Stimulated activated CD4-positive, alpha-beta T cell treated with anti-CD3 and anti-CD28 coated beads, Interleukin-4, amount 100 ng/mL, for 24 hours (primary cell): ENCODE measurements around the gene SNRPD2.
"Not testable (repeated sequence)": the region's sequence is repeated elsewhere in the genome, so short reads cannot be mapped to it uniquely, and the experiment has no call there.

ENCODE experiments used
- DNase-seq: peaks from one replicate; pipeline ENCODE4 v3.0.0-alpha.2; 2020

The SNRPD2 gene

DNA sequence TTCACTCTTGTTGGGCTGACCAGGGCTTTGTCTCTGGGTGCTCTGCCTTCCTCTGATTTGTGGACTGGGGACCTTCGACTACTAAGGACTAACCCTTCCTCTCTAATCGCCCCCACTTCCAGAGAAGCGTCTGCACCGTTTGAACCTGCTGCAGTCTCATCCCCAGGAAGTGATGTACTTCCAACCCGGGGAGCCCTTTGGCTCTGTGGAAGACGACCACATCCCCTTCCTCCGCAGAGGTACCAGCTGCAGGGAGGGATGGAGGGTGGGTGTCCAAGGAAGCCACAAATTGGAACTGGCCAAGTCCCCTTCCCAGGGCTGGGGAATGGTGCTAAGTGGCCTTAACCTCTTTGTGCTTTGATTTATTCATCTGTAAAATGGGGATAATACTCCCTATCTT is 9.9 kb upstream of the SNRPD2 start:
- no peak for DNase-seq

GRCh38 chr19:45693106-45693788 is 1.5 kb upstream of the SNRPD2 start:
- DNase-seq: peak; percentile 83

DNA sequence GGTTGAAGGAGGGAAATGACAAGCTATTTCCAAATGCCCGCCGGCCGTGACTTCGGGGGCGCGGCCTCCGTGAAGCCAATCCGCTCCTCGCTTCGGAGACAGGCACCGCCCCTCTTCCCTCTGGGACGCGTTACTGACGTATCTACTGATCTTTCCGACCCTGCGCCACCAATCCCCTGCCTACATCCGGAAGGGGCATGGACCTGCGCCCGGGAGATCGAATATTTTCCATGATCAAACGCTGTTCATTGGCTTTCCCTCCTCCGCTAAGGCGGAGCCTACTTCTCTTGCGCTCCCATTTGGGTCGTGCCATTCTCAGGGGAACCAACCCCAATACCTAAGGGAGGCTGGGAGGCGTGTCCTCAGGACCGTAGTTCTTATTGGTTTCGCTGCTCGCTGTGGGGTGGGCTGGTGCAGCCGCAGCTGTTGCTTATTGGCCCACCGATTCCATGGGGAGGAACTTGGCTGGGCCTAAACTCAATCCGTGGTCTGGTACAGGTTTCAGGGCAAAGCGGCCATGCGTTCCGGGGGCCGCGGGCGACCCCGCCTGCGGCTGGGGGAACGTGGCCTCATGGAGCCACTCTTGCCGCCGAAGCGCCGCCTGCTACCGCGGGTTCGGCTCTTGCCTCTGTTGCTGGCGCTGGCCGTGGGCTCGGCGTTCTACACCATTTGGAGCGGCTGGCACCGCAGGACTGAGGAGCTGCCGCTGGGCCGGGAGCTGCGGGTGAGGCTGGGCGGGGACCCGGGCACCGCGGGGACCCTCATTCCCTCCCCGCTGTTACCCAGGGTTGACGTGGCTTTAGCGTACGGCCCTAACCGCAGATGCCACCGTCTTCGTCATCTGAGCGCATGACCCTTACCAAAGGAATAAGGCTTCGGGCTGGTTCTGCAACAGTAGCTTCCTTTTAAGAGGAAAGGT is 693 bp upstream of the SNRPD2 start, which contains the start of gene QPCTL:
Gene QPCTL, plus strand, starts transcription at position 480 of the 919 bp plus-strand sequence. Its CDS starts 38 bp downstream, at position 518.
- peak; percentile 98 for DNase-seq

DNA sequence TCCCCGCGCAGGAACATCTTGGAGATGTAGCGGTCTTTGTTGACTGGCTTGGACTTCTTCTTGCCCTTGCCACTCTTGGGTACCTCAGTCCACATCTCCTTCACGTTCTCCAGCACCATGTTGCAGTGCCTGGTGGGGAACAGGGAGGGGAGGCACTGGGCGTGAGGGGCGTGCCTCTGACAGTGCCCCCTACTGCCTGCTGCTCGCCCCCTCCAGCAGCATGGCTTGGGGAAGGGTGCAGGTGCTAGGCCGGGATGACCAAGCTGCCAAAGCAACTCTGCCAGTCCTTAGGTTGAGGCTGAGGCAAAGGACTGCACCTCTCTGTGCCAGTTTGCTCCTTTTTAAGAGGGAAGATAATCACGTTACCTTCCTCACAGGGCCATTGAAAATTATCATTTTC is 4.2 kb downstream of the SNRPD2 start:
- no peak for DNase-seq

GRCh38 chr19:45685045-45685444 is 6.7 kb downstream of the SNRPD2 start:
- DNase-seq: not testable (repeated sequence)

GRCh38 chr19:45682908-45683307 is 8.8 kb downstream of the SNRPD2 start:
- DNase-seq: no peak

DNA sequence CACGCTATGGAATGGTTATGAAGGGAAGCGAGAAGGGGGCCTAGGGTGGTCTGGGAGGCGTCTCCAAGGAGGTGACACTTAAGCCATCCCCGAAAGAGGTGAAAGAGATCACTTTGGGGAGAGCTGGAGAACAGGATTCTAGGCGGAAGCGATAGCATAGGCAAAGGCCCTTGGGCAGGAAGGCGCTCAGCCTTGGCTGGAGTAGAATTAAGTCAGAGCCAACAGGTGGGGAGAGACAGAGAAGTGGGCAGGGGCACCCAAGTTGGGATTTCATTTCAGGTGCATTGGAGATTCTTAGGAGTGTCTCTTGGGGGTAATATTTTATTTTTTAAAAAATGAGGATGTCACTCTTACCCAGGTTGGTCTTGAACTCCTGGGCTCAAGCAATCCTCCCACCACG is 9.6 kb downstream of the SNRPD2 start:
- no peak for DNase-seq

DNA sequence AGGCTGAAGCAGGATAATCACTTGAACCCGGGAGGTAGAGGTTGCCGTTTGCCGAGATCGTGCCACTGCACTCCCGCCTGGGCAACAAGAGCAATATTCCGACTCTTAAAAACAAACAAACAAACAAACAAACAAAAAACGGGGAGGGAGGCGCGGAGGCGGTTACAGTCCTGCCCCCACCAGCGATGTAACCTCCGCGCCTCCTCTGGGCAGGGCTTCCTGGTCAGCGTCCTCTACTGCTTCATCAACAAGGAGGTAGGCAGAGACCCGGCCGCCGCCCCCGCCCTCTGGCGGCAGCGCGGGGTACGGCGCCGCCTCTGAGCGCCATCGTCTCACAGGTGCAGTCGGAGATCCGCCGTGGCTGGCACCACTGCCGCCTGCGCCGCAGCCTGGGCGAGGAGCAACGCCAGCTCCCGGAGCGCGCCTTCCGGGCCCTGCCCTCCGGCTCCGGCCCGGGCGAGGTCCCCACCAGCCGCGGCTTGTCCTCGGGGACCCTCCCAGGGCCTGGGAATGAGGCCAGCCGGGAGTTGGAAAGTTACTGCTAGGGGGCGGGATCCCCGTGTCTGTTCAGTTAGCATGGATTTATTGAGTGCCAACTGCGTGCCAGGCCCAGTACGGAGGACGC is 10.2 kb downstream of the SNRPD2 start:
- peak; percentile 84 for DNase-seq

- DNase-seq: peak; percentile 83
Observed at GRCh38 chr19:45677351-45678230, 14.2 kb downstream of the SNRPD2 start.

- DNase-seq: peak; percentile 47
Observed at GRCh38 chr19:45676851-45677263, 14.9 kb downstream of the SNRPD2 start.

DNA sequence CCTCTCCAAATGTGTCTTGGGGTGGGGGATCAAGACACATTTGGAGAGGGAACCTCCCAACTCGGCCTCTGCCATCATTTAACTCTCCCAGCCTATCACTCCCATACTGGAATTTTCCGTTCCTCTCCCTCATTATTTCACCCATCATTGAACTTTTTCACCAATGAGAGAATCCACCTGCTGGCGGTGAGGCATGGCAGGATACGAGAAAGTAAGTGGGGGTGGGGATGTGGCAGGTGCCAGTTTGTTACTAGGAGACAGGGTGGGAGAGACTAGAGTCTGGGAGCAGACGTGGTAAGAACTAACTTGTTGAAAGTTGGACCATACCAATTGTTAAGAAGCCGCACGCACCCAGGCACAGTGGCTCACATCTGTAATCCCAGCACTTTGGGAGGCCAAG is 16.8 kb downstream of the SNRPD2 start:
- DNase-seq: no peak

DNA sequence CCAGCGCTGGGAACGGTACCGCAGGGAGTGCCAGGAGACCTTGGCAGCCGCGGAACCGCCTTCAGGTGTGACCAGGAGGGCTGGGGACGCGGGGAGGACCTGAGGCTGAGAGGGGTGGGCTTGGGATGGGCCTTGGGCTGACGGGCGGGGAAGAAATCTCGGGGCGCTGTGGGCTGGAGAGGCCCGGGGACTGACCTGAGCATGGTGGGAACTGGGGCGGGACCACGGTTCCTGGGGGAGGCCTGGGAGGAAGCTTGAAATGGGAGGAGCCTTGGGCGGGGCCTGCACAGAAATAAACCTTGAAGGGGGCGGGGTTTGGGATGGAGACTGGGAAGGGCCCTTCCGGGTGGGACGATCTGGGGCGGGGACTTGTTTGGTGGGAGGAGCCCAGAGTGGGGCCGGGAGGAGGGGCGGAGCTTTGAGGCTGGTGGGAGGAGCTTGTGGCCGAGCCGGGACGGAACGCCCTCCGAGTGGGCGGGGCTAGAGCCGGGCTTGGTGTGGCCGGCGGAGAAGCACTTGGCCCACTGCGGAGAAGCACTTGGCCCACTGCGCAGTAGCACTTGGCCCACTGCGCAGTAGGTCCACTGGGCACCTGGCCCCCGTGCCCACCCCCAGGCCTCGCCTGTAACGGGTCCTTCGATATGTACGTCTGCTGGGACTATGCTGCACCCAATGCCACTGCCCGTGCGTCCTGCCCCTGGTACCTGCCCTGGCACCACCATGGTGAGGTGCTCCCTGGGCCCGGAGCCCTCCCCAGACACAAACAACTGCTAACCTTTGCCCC is 20.9 kb downstream of the SNRPD2 start:
- peak; percentile 50 for DNase-seq

GRCh38 chr19:45668342-45668871 is 23.3 kb downstream of the SNRPD2 start:
- DNase-seq: peak; percentile 26

- DNase-seq: peak; percentile 80
Observed at GRCh38 chr19:45667620-45668341, 24.0 kb downstream of the SNRPD2 start, which contains the start of gene GIPR. TSS of gene GIPR (plus strand) at chr19:45668221. CDS start at chr19:45669521, 1,300 bp downstream.

- no peak for DNase-seq
Observed at GRCh38 chr19:45664575-45664974, 27.2 kb downstream of the SNRPD2 start.

DNA sequence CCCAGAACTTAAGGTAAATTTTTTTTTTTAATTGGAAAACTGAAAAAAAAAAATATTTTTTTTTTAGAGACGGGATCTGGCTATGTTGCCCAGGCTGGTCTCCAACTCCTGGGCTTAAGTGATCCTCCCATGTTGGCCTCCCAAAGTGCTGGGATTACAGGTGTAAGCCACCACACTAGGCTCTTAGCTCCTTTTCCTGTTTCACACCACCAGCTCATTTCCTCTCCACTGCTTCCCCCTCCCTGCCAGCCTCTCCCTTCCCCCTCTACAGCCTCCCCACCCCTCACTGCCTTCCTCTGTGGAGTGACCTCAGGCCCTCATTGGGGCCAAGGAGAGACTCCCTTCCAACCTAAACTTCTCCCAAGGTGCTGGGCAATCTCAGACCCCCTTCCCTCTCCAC is 28.0 kb downstream of the SNRPD2 start:
- no peak for DNase-seq

GRCh38 chr19:45660636-45661035 is 31.1 kb downstream of the SNRPD2 start:
- DNase-seq: no peak

DNA sequence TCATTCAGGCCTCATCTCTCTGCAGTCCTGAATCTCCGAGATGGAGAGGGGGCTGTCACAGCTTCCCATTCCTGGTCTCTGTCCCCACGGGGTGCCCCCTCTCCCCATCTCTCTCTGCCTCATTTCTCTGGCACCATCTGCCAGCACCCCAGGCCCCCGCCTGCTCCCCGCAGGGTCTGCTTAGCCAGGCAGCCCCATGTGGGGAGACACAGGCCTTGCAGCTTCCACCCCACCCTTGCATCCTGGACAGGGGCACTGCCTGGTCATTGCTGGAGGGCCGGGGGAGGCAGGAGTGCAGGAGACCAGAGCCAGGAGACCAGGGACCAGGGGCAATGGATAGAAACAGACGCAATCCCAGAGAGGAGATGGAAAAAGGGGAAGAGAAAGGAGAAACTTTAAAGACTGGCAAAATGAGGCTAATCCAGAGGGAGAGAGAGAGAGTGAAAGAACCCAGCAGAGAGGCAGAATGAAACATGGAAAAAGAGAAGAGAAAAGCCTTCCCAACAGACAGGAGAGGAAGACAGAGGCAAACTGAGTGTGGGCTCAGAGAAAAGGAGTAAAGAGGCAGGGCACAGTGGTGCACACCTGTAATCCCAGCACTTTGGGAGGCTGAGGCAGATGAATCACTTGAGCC is 32.5 kb downstream of the SNRPD2 start:
- no peak for DNase-seq

GRCh38 chr19:45657520-45658167 is 34.1 kb downstream of the SNRPD2 start:
- DNase-seq: no peak
